GM08714 (cell line): Measurements from ENCODE around the gene LGALS3BP.

ENCODE experiments used
- H3K4me3 ChIP-seq: fragments of 200-500 bp; sonication (Bioruptor generic); 2 replicates; pipeline ENCODE4 v1.5.1; 2014; ENCODE audit warnings: mild to moderate bottlenecking, low read length, inconsistent platforms
- ZNF274 ChIP-seq: IDR thresholded peaks from 2 replicates; pipeline ENCODE4 v1.6.1; 2012; ENCODE audit warnings: mild to moderate bottlenecking, low read depth, low read length

LGALS3BP gene

GRCh38 chr17:78944026-78944425 is 35.7 kb downstream of the LGALS3BP start:
- TF ChIP-seq ZNF274 = no peak

GRCh38 chr17:78940708-78941107 is 39.0 kb downstream of the LGALS3BP start:
- no peak overlapping the region for H3K4me3 ChIP-seq
- no peak for TF ChIP-seq ZNF274

More at GRCh38 chr17:78944026-78944425, 35.7 kb downstream of the LGALS3BP start:
- no peak overlapping the region for H3K4me3 ChIP-seq

- TF ChIP-seq ZNF274 = no peak
- no peak overlapping the region for H3K4me3 ChIP-seq
Measured at GRCh38 chr17:78940258-78940657, 39.5 kb downstream of the LGALS3BP start.

- no peak overlapping the region for H3K4me3 ChIP-seq
- no peak for TF ChIP-seq ZNF274
Measured at GRCh38 chr17:78939615-78940014, 40.1 kb downstream of the LGALS3BP start.

- H3K4me3 ChIP-seq = no peak overlapping the region
- TF ChIP-seq ZNF274 = no peak
Measured at GRCh38 chr17:78937561-78937960, 42.2 kb downstream of the LGALS3BP start.

GRCh38 chr17:78935419-78936323 is 44.1 kb downstream of the LGALS3BP start:
- TF ChIP-seq ZNF274 = no peak
- H3K4me3 ChIP-seq = no peak overlapping the region

GRCh38 chr17:78934681-78935418 is 44.9 kb downstream of the LGALS3BP start:
- H3K4me3 ChIP-seq = no peak overlapping the region
- TF ChIP-seq ZNF274 = no peak

- TF ChIP-seq ZNF274 = no peak
- no peak overlapping the region for H3K4me3 ChIP-seq
Measured at GRCh38 chr17:78933959-78934568, 45.7 kb downstream of the LGALS3BP start.

GRCh38 chr17:78933025-78933958 is 46.4 kb downstream of the LGALS3BP start:
- H3K4me3 ChIP-seq = no peak overlapping the region
- TF ChIP-seq ZNF274 = no peak

- no peak overlapping the region for H3K4me3 ChIP-seq
- no peak for TF ChIP-seq ZNF274
Measured at GRCh38 chr17:78929908-78930775, 49.6 kb downstream of the LGALS3BP start.

- no peak for TF ChIP-seq ZNF274
- no peak overlapping the region for H3K4me3 ChIP-seq
Measured at GRCh38 chr17:78925662-78926555, 53.8 kb downstream of the LGALS3BP start.

- TF ChIP-seq ZNF274 = no peak
- H3K4me3 ChIP-seq = no peak within 1 kb of the TSS; the same call in 1 of the 2 replicates
Measured at GRCh38 chr17:78925234-78925633, 54.5 kb downstream of the LGALS3BP start, which contains the start of gene TIMP2. Gene TIMP2 (minus strand): TSS chr17:78925387. CDS start chr17:78925088, 299 bp downstream.
